Vagina (tissue), 2 donors: ENCODE measurements around the gene R3HDM4.

Experiments
- POLR2A ChIP-seq, 2 donors: fragments of 450-650 bp; IDR thresholded peaks; one replicate each; pipeline ENCODE4 v1.6.1; 2017; ENCODE audit warnings: antibody characterized with exemption in 2 of 2, mild to moderate bottlenecking in 2 of 2, moderate library complexity in 2 of 2
- POLR2AphosphoS5 ChIP-seq, 2 donors: sonication (generic); formaldehyde crosslinking; IDR thresholded peaks; one replicate each; pipeline ENCODE4 v1.9.0; 2017; ENCODE audit warnings: antibody characterized with exemption in 2 of 2, mild to moderate bottlenecking in 2 of 2, low read depth in 1 of 2; ENCODE audit not compliant: insufficient read depth in 1 of 2
- TF ChIP-seq, protein P1 (sequence below), 3 experiments: fragments of 450-650 bp in 2 of 3; fragments of 200-600 bp in 1 of 3; sonication (generic) in 1 of 3; IDR thresholded peaks; one replicate each; pipeline ENCODE4 v1.5.1; 2017 to 2019; ENCODE audit warnings: antibody characterized with exemption in 3 of 3, mild to moderate bottlenecking in 2 of 3, moderate library complexity in 2 of 3

DNA sequence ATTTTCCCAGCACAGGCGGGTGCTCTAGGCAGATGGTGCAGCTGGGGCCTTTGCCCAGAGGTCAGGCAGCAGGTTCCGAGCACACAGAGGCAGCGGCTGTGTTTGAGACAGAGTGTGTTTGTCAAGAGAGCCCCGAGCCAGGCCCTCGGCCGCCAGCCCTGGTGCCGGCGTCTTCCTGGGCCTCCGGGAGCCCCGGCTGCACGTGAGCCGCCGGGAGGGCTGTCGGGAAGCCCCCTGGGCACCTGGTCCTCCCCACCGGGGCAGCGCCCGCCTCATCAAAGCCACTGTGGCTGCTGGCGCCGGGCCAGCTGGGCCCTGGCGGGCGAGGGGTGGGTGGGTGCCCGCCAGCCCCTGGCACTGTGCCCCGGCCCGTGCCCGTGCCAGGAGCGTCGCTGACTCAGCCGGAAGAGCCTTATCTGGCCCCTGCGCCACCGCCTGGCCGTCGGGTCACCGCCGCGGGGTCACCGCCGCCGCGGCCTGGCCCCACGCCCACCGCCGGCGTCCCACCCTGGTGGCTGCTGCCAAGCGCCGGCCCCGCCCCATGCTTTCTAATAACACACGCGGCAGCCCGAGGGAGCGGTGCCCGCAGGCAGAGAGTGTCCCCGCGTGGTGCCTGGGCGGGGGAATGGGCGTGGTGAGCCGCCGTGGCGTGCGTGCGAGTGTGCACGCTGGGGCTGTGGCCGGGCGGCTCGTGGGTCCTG is 27.7 kb upstream of the R3HDM4 start:
- TF ChIP-seq, protein P1, sequence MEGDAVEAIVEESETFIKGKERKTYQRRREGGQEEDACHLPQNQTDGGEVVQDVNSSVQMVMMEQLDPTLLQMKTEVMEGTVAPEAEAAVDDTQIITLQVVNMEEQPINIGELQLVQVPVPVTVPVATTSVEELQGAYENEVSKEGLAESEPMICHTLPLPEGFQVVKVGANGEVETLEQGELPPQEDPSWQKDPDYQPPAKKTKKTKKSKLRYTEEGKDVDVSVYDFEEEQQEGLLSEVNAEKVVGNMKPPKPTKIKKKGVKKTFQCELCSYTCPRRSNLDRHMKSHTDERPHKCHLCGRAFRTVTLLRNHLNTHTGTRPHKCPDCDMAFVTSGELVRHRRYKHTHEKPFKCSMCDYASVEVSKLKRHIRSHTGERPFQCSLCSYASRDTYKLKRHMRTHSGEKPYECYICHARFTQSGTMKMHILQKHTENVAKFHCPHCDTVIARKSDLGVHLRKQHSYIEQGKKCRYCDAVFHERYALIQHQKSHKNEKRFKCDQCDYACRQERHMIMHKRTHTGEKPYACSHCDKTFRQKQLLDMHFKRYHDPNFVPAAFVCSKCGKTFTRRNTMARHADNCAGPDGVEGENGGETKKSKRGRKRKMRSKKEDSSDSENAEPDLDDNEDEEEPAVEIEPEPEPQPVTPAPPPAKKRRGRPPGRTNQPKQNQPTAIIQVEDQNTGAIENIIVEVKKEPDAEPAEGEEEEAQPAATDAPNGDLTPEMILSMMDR (IDR thresholded peaks at IDR 0.05) = no peak
- no peak for TF ChIP-seq POLR2A (IDR thresholded peaks at IDR 0.05)
- TF ChIP-seq POLR2AphosphoS5 (IDR thresholded peaks at IDR 0.05; ENCODE audit: insufficient read depth in 1 of 2, low read depth in 1 of 2) = peak in 1 of 2 donors; percentile 29
